HFFc6 (cell line): Measurements from ENCODE around the gene MTG2. TPM values are rescaled to one million over a fixed set of nuclear protein-coding genes. Genes with fewer than 3 reads are reported as not detected.

ENCODE experiments used
- DNase-seq: peaks from one replicate; pipeline ENCODE4 v3.0.0-alpha.2; 2018
- H3K27ac Mint-ChIP-seq: 2 replicates; pipeline ENCODE4 v1.8.0; 2020; ENCODE audit warnings: mild to moderate bottlenecking, mixed read lengths
- H3K27me3 Mint-ChIP-seq: 2 replicates; pipeline ENCODE4 v1.8.0; 2021; ENCODE audit warnings: mild to moderate bottlenecking, moderate library complexity, mixed read lengths; ENCODE audit not compliant: insufficient read depth
- H3K36me3 Mint-ChIP-seq: 2 replicates; pipeline ENCODE4 v1.8.0; 2021; ENCODE audit warnings: low read depth, mixed read lengths
- H3K4me1 Mint-ChIP-seq: 2 replicates; pipeline ENCODE4 v1.8.0; 2020; ENCODE audit warnings: low read depth, mixed read lengths
- H3K4me3 Mint-ChIP-seq: 2 replicates; pipeline ENCODE4 v1.8.0; 2020; ENCODE audit warnings: mild to moderate bottlenecking, moderate library complexity, mixed read lengths
- H3K9me3 Mint-ChIP-seq: 2 replicates; pipeline ENCODE4 v1.8.0; 2020; ENCODE audit warnings: mild to moderate bottlenecking, mixed read lengths
- total RNA-seq, 6 experiments: library from RNA; stranded (reverse); fragmentation: NEBNext Ultra II Directional; extraction: Animal tissue kit (Norgen Biotek cat#: 25700); gene quantifications; 2 replicates in 1 of 6; 3 replicates in 5 of 6; pipeline ENCODE4 v1.2.3, GENCODE V29; 2021
- TF ChIP-seq, protein P1 (sequence below): fragments of 200-600 bp; sonication (generic); IDR thresholded peaks from 2 replicates; pipeline ENCODE4 v1.5.0; 2021; ENCODE audit warnings: antibody characterized with exemption, mild to moderate bottlenecking

Gene MTG2
- total RNA-seq, 6 experiments from 2014 or later, result 27.9 to 33.8 (median 30.2) TPM

DNA sequence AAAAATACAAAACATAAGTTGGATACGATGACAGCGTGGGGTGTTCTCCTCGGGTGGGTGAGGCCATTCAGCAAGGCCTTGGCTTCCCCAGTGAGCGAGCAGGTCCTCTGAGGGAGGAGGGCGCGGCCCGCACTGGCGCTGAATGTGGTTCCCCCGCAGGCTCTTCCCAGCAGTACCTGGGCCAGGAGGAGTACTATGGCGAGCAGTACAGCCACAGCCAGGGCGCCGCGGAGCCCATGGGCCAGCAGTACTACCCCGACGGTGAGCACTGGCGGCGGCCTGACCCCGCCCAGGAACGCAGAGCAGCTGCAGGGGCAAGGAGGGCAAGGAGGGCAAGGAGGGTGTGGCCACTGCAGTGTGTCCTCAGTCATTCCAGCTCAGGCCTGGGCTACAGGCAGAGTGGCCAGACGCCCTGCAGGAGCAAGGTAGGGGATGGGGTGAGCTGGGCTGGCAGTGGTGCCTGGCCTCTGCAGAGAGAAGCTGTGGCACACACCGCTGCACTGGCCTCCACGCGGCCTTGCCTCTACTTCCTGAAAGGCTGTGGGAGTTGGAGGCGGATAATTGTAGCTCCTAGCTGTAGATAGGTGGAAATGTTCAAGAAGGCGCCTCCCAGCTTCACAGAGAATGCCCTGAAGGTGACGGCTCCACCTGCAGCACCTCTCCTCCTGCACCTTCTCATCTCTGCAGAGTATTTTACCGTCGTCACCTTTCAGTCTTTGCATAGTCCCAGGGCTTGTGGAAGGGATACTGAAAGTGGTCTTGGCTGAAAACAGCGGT lies 18.7 kb upstream of the MTG2 start:
- Mint-ChIP-seq H3K27me3 (no peaks in the 10 kb centered on the region), H3K4me3 (no peak overlapping the region), H3K27ac (no peak overlapping the region), H3K9me3 (no peaks in the 10 kb centered on the region), H3K36me3 (peaks cover 13% of the 10 kb centered on the region; the same call in 1 of the 2 replicates), H3K4me1 (peaks cover 18% of the 10 kb centered on the region)
- DNase-seq, result no peak
- TF ChIP-seq, protein P1, sequence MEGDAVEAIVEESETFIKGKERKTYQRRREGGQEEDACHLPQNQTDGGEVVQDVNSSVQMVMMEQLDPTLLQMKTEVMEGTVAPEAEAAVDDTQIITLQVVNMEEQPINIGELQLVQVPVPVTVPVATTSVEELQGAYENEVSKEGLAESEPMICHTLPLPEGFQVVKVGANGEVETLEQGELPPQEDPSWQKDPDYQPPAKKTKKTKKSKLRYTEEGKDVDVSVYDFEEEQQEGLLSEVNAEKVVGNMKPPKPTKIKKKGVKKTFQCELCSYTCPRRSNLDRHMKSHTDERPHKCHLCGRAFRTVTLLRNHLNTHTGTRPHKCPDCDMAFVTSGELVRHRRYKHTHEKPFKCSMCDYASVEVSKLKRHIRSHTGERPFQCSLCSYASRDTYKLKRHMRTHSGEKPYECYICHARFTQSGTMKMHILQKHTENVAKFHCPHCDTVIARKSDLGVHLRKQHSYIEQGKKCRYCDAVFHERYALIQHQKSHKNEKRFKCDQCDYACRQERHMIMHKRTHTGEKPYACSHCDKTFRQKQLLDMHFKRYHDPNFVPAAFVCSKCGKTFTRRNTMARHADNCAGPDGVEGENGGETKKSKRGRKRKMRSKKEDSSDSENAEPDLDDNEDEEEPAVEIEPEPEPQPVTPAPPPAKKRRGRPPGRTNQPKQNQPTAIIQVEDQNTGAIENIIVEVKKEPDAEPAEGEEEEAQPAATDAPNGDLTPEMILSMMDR, result no peak

- Mint-ChIP-seq H3K36me3 (0 out of 2 replicates have a peak, but pooled peaks cover 9% of the 10 kb centered on the region), H3K27ac (no peak overlapping the region), H3K9me3 (no peaks in the 10 kb centered on the region), H3K4me1 (peaks cover 11% of the 10 kb centered on the region), H3K27me3 (no peaks in the 10 kb centered on the region), H3K4me3 (no peak overlapping the region)
- TF ChIP-seq, protein P1, result no peak
- no peak for DNase-seq
These were observed 17.7 kb upstream of the MTG2 start for GRCh38 chr20:62164879-62165761.

GRCh38 chr20:62165762-62166399 lies 16.9 kb upstream of the MTG2 start:
- H3K36me3 Mint-ChIP-seq, result 0 out of 2 replicates have a peak, but pooled peaks cover 5% of the 10 kb centered on the region
- TF ChIP-seq, protein P1, result no peak
- no peaks in the 10 kb centered on the region for H3K27me3 Mint-ChIP-seq
- peaks cover 4% of the 10 kb centered on the region; the same call in 1 of the 2 replicates for H3K4me1 Mint-ChIP-seq
- H3K4me3 Mint-ChIP-seq, result no peak overlapping the region
- no peak overlapping the region for H3K27ac Mint-ChIP-seq
- DNase-seq, result no peak
- no peaks in the 10 kb centered on the region for H3K9me3 Mint-ChIP-seq

- no peak overlapping the region for H3K4me3 Mint-ChIP-seq
- H3K27me3 Mint-ChIP-seq, result no peaks in the 10 kb centered on the region
- no peak overlapping the region for H3K27ac Mint-ChIP-seq
- H3K9me3 Mint-ChIP-seq, result no peaks in the 10 kb centered on the region
- no peaks in the 10 kb centered on the region for H3K4me1 Mint-ChIP-seq
- 0 out of 2 replicates have a peak, but pooled peaks cover 5% of the 10 kb centered on the region for H3K36me3 Mint-ChIP-seq
- DNase-seq, result no peak
- TF ChIP-seq, protein P1, result no peak
These were observed 15.4 kb upstream of the MTG2 start for GRCh38 chr20:62167474-62167873.

DNA sequence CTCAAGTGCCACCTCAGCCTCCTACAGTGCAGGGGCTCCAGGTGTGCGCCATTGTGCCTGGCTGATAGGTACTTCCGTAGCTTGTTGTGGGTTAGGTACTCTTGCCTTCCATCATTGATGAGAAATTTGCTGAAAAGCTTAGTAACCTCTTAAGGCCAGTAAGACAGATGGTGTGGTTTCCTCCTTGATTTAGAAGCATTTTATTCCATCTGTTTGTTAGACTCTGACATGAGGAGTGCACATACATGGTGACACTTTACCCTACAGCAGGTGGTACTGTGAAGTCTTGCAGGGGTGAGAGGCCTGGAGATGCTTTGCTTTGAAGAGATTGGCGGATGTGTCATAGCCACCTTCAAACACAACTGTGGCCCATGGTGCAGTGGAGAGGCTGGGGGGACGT lies 14.8 kb upstream of the MTG2 start:
- H3K36me3 Mint-ChIP-seq, result 0 out of 2 replicates have a peak, but pooled peaks cover 5% of the 10 kb centered on the region
- H3K27me3 Mint-ChIP-seq, result no peaks in the 10 kb centered on the region
- H3K4me1 Mint-ChIP-seq, result no peaks in the 10 kb centered on the region
- TF ChIP-seq, protein P1, result no peak
- no peak for DNase-seq
- no peak overlapping the region for H3K27ac Mint-ChIP-seq
- H3K9me3 Mint-ChIP-seq, result no peaks in the 10 kb centered on the region
- H3K4me3 Mint-ChIP-seq, result no peak overlapping the region
